ENCODE measurements around the gene GAS2L3.

- TF ChIP-seq EP300 (IDR thresholded peaks at IDR 0.05) (no peak), POLR2A (IDR thresholded peaks at IDR 0.05) (no peak)
Observed at GRCh38 chr12:100545092-100545491, 28.4 kb upstream of the GAS2L3 start.

Data from tibial nerve (tissue), 3 donors.